ENCODE data around the gene PAQR8. TPM values are rescaled to one million over a fixed set of nuclear protein-coding genes. Genes with fewer than 3 reads are reported as not detected.

PAQR8 gene
- polyA plus RNA-seq, result 1 to 10 TPM; 2.9 to 6.5 (median 6.2) TPM

DNA sequence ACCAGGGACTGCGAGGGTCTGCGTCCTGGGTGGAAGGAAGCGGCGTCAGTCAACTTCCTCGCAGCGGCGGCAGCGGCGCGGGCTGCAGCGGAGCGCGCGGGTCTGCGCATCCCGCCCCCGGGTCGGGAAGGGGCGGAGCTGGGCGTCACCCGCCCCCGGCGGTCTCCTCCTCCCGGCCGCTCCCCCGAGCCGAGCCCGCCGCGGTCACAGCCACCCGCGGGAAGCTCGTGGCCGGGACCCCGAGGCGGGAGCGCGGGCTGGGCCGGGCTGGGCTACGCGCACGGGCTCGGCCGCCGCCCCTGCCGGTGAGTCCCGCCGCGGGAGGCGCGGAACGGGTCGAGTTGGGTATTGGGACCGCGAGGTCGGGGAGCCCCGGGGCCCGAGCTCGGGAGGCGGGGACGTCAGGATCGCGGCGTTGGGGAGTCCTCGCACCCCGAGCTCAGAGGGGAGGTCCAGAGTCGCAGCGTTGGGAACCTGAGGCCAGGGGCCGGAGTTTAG lies at the start of gene PAQR8:
TSS of gene PAQR8 (plus strand) at position 207 of the 498 bp plus-strand sequence. CDS start 41,063 bp downstream, outside the sequence.
- Mint-ChIP-seq H3K27ac (peak within 1 kb of the TSS; percentile 90 to 97 (median 92)), H3K9me3 (no peaks in the 10 kb centered on the region), H3K27me3 (ENCODE audit: low read depth in 3 of 3) (peaks cover 5 to 14% (median 9%) of the 10 kb centered on the region in 3 donors), H3K4me3 (peak within 1 kb of the TSS; percentile 93 to 97 (median 96)), H3K4me1 (peaks cover 22 to 29% of the 10 kb centered on the region in 2 donors), H3K36me3 (no peaks in the 10 kb centered on the region)
- DNase-seq, result peak; percentile 81 to 85 (median 83)

GRCh38 chr6:52312461-52312860 lies 49.5 kb upstream of the PAQR8 start:
- Mint-ChIP-seq H3K9me3 (no peaks in the 10 kb centered on the region), H3K27me3 (ENCODE audit: low read depth in 3 of 3) (peaks cover 0 to 2% (median 0%) of the 10 kb centered on the region in 3 donors), H3K36me3 (peaks cover 0 to 4% (median 0%) of the 10 kb centered on the region in 3 donors), H3K4me1 (peaks cover 19 to 23% of the 10 kb centered on the region in 2 donors), H3K27ac (no peak overlapping the region), H3K4me3 (no peak overlapping the region)
- no peak for DNase-seq

GRCh38 chr6:52314752-52315151 lies 47.2 kb upstream of the PAQR8 start:
- peaks cover 0 to 2% (median 0%) of the 10 kb centered on the region in 3 donors for H3K27me3 Mint-ChIP-seq (ENCODE audit: low read depth in 3 of 3)
- H3K36me3 Mint-ChIP-seq, result peaks cover 0 to 4% (median 0%) of the 10 kb centered on the region in 3 donors
- H3K27ac Mint-ChIP-seq, result no peak overlapping the region
- no peak overlapping the region for H3K4me3 Mint-ChIP-seq
- H3K4me1 Mint-ChIP-seq, result peaks cover 3 to 5% of the 10 kb centered on the region in 2 donors
- DNase-seq, result no peak
- no peaks in the 10 kb centered on the region for H3K9me3 Mint-ChIP-seq

DNA sequence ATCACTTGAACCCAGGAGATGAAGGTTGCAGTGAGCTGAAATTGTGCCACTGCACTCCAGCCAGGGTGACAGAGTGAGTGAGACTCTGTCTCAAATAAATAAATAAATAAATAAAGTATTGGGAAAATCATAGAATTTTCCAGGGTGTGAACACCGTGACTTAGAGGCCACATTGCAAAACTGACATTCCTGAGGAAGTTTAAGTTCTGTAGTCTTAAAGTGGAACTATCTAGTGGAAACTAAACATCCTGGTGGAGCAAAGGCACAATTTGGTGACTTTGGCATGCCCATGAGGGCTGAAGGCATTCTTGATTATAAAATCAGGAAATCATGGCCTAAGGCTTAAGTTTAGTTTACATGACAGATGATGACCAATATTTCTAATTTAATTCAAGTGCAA lies 44.7 kb upstream of the PAQR8 start:
- peaks cover 0 to 2% (median 1%) of the 10 kb centered on the region in 3 donors for H3K27me3 Mint-ChIP-seq (ENCODE audit: low read depth in 3 of 3)
- peaks cover 4 to 6% of the 10 kb centered on the region in 2 donors for H3K4me1 Mint-ChIP-seq
- H3K36me3 Mint-ChIP-seq, result peaks cover 0 to 4% (median 0%) of the 10 kb centered on the region in 3 donors
- H3K27ac Mint-ChIP-seq, result no peak overlapping the region
- no peaks in the 10 kb centered on the region for H3K9me3 Mint-ChIP-seq
- no peak for DNase-seq
- no peak overlapping the region for H3K4me3 Mint-ChIP-seq

- DNase-seq, result no peak
- H3K27me3 Mint-ChIP-seq (ENCODE audit: low read depth in 3 of 3), result peaks cover 0 to 2% (median 1%) of the 10 kb centered on the region in 3 donors
- peaks cover 4 to 6% of the 10 kb centered on the region in 2 donors for H3K4me1 Mint-ChIP-seq
- peak overlapping the region in 1 of 6 donors; percentile 60 for H3K27ac Mint-ChIP-seq
- H3K36me3 Mint-ChIP-seq, result no peaks in the 10 kb centered on the region
- H3K9me3 Mint-ChIP-seq, result no peaks in the 10 kb centered on the region
- no peak overlapping the region for H3K4me3 Mint-ChIP-seq
Measured at GRCh38 chr6:52317841-52318581, 43.9 kb upstream of the PAQR8 start.

GRCh38 chr6:52324189-52324588 lies 37.8 kb upstream of the PAQR8 start:
- DNase-seq, result no peak
- Mint-ChIP-seq H3K36me3 (no peaks in the 10 kb centered on the region), H3K4me3 (no peak overlapping the region), H3K27ac (no peak overlapping the region), H3K27me3 (ENCODE audit: low read depth in 3 of 3) (peaks cover 0 to 2% (median 1%) of the 10 kb centered on the region in 3 donors), H3K9me3 (no peaks in the 10 kb centered on the region), H3K4me1 (peaks cover 4 to 6% of the 10 kb centered on the region in 2 donors)

- Mint-ChIP-seq H3K9me3 (no peaks in the 10 kb centered on the region), H3K36me3 (no peaks in the 10 kb centered on the region), H3K4me1 (no peaks in the 10 kb centered on the region), H3K27me3 (ENCODE audit: low read depth in 3 of 3) (peaks cover 0 to under 1% (median 0%) of the 10 kb centered on the region in 3 donors), H3K27ac (peak overlapping the region in 1 of 6 donors; percentile 5), H3K4me3 (no peak overlapping the region)
- DNase-seq, result no peak
Measured at GRCh38 chr6:52325695-52326471, 36.1 kb upstream of the PAQR8 start.

GRCh38 chr6:52326540-52327364 lies 35.2 kb upstream of the PAQR8 start:
- no peaks in the 10 kb centered on the region for H3K36me3 Mint-ChIP-seq

DNA sequence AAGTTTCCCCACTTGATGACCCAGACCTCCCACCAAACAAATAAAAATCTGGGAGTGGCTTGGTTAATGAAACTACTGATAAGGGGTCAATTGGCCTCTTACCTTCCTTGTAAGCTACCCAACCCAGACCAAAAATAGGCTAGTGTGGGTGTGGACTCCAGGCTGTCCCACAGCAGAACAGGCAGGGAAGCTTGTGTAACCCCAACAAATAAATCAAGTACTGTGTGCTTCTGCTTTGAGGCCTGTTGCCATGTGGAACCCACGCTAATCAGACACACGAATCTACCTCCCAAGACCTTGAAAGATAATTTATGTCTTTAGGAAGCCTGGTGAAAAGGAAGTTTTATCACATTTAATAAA lies 33.7 kb upstream of the PAQR8 start:
- no peak overlapping the region for H3K4me3 Mint-ChIP-seq
- no peaks in the 10 kb centered on the region for H3K36me3 Mint-ChIP-seq
- peaks cover 19% of the 10 kb centered on the region in 2 donors for H3K4me1 Mint-ChIP-seq
- DNase-seq, result no peak
- H3K9me3 Mint-ChIP-seq, result peaks cover 0 to 2% (median 0%) of the 10 kb centered on the region in 6 donors
- H3K27ac Mint-ChIP-seq, result no peak overlapping the region
- no peaks in the 10 kb centered on the region for H3K27me3 Mint-ChIP-seq (ENCODE audit: low read depth in 3 of 3)

More at GRCh38 chr6:52326540-52327364, 35.2 kb upstream of the PAQR8 start:
- peak overlapping the region in 1 of 6 donors; percentile 5 for H3K27ac Mint-ChIP-seq
- H3K4me3 Mint-ChIP-seq, result no peak overlapping the region
- no peak for DNase-seq
- H3K9me3 Mint-ChIP-seq, result no peaks in the 10 kb centered on the region
- no peaks in the 10 kb centered on the region for H3K27me3 Mint-ChIP-seq (ENCODE audit: low read depth in 3 of 3)
- peaks cover 4% of the 10 kb centered on the region in 2 donors for H3K4me1 Mint-ChIP-seq

- H3K27ac Mint-ChIP-seq, result no peak overlapping the region
- peaks cover 23% of the 10 kb centered on the region in 2 donors for H3K4me1 Mint-ChIP-seq
- no peaks in the 10 kb centered on the region for H3K27me3 Mint-ChIP-seq (ENCODE audit: low read depth in 3 of 3)
Measured at GRCh38 chr6:52328729-52329128, 33.2 kb upstream of the PAQR8 start.

GRCh38 chr6:52330470-52330869 lies 31.5 kb upstream of the PAQR8 start:
- no peaks in the 10 kb centered on the region for H3K36me3 Mint-ChIP-seq
- no peaks in the 10 kb centered on the region for H3K27me3 Mint-ChIP-seq (ENCODE audit: low read depth in 3 of 3)
- H3K4me3 Mint-ChIP-seq, result no peak overlapping the region
- DNase-seq, result no peak
- H3K27ac Mint-ChIP-seq, result peak overlapping the region in 3 of 6 donors; percentile 1 to 28 (median 2)
- peaks cover 41% of the 10 kb centered on the region in 2 donors for H3K4me1 Mint-ChIP-seq
- H3K9me3 Mint-ChIP-seq, result peaks cover 0 to 2% (median 0%) of the 10 kb centered on the region in 6 donors

More at GRCh38 chr6:52328729-52329128, 33.2 kb upstream of the PAQR8 start:
- Mint-ChIP-seq H3K4me3 (no peak overlapping the region), H3K36me3 (no peaks in the 10 kb centered on the region), H3K9me3 (peaks cover 0 to 2% (median 0%) of the 10 kb centered on the region in 6 donors)
- DNase-seq, result no peak

DNA sequence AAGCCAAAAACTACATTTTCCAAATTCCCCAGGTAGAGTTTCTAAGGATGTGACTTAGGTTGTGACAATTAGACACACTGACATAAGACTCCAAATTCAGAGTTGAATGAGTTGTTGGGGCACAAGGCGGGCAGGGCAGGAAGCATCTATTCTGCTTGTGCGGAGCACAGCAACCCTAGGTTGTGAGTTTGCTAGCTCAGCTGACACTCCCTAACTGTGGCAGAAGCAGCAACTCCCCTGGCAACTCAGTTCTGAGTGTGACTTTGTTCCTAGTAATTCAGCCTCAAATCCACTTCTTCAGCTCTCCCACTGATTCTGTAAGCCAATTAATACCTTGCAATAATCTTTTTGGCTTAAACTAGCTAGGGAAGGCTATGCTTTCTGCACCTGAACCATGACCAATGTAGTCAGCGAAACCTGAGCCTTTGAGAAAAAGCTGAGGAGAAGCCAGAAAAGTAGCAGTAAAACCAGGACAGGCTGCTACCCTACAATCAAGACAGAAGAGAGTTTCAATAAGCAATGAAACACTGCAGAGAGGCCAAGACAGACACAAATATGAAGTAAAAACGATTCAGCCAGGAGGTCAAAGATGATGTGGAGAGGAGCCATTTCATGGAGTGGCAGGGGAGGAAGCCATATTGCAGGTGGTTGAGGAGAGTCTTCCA lies 30.0 kb upstream of the PAQR8 start:
- no peaks in the 10 kb centered on the region for H3K36me3 Mint-ChIP-seq
- DNase-seq, result no peak
- H3K27ac Mint-ChIP-seq, result peak overlapping the region; percentile 51 to 87 (median 74)
- peaks cover 0 to 2% (median 0%) of the 10 kb centered on the region in 6 donors for H3K9me3 Mint-ChIP-seq
- peak overlapping the region in 4 of 5 donors; percentile 7 to 71 (median 46) for H3K4me3 Mint-ChIP-seq
- peaks cover 50 to 53% of the 10 kb centered on the region in 2 donors for H3K4me1 Mint-ChIP-seq
- no peaks in the 10 kb centered on the region for H3K27me3 Mint-ChIP-seq (ENCODE audit: low read depth in 3 of 3)

- no peaks in the 10 kb centered on the region for H3K36me3 Mint-ChIP-seq
- H3K27ac Mint-ChIP-seq, result peak overlapping the region; percentile 85 to 95 (median 93)
- peaks cover 0 to 2% (median 0%) of the 10 kb centered on the region in 6 donors for H3K9me3 Mint-ChIP-seq
- no peaks in the 10 kb centered on the region for H3K27me3 Mint-ChIP-seq (ENCODE audit: low read depth in 3 of 3)
- peak; percentile 52 to 65 (median 61) for DNase-seq
- H3K4me3 Mint-ChIP-seq, result peak overlapping the region; percentile 70 to 83 (median 77)
- H3K4me1 Mint-ChIP-seq, result peaks cover 59 to 66% of the 10 kb centered on the region in 2 donors
Measured at GRCh38 chr6:52333840-52334200, 28.1 kb upstream of the PAQR8 start.

Measured in immature natural killer cell (primary cell).